SK-N-DZ (cell line): ENCODE results near the gene GMPR.
A peak's percentile ranks its signal among the peaks of the same experiment; 100 is the strongest.

ENCODE experiments used
- DNase-seq: peaks from one replicate; pipeline ENCODE4 v3.0.0-alpha.2; 2015; ENCODE audit warnings: low spot score
- small RNA-seq, 2 experiments: library from RNA; depleted of rRNA; stranded (forward); fragments of <200 nt; gene quantifications; one replicate each; pipeline ENCODE3, GENCODE V24; 2014

Gene GMPR

GRCh38 chr6:16326971-16327776 lies 88.8 kb downstream of the GMPR start:
- no peak for DNase-seq

GRCh38 chr6:16327777-16328325 lies 89.5 kb downstream of the GMPR start:
- no peak for DNase-seq

- DNase-seq, result no peak
Measured at GRCh38 chr6:16329233-16329632, 90.8 kb downstream of the GMPR start.

GRCh38 chr6:16331384-16332174 lies 93.2 kb downstream of the GMPR start:
- peak; percentile 70 for DNase-seq

- peak; percentile 83 for DNase-seq
Measured at GRCh38 chr6:16332175-16332542, 93.8 kb downstream of the GMPR start.

GRCh38 chr6:16333580-16333979 lies 95.2 kb downstream of the GMPR start:
- DNase-seq, result no peak

GRCh38 chr6:16334671-16335070 lies 96.3 kb downstream of the GMPR start:
- no peak for DNase-seq

- no peak for DNase-seq
Measured at GRCh38 chr6:16335176-16335575, 96.8 kb downstream of the GMPR start.

GRCh38 chr6:16336056-16336818 lies 97.8 kb downstream of the GMPR start:
- DNase-seq, result no peak

- no peak for DNase-seq
Measured at GRCh38 chr6:16336911-16337294, 98.5 kb downstream of the GMPR start.

- DNase-seq, result peak; percentile 38
Measured at GRCh38 chr6:16337295-16337975, 99.0 kb downstream of the GMPR start.

GRCh38 chr6:16338577-16339264 lies 100.3 kb downstream of the GMPR start:
- peak; percentile 48 for DNase-seq

- no peak for DNase-seq
Measured at GRCh38 chr6:16339265-16339587, 100.8 kb downstream of the GMPR start.

GRCh38 chr6:16343593-16343992 lies 105.2 kb downstream of the GMPR start:
- no peak for DNase-seq

- DNase-seq, result no peak
Measured at GRCh38 chr6:16344756-16345155, 106.4 kb downstream of the GMPR start.

Small RNAs within 50 kb of the gene (small RNA-seq; reads per million reads assigned to genes)
- 0 reads per million in 2 experiments for gene RF00019
- 0 reads per million in 2 experiments for gene RNU6-1114P
